NCI-H1105 treated with DMSO at 0.1 percent for 48 hours (cell line): Measurements from ENCODE around the gene USPL1.

Experiments
- DNase-seq: peaks from one replicate; lab custom pipeline; 2025; lab: John Stamatoyannopoulos, UW

The USPL1 gene

GRCh38 chr13:30659980-30660379 lies 42.3 kb downstream of the USPL1 start:
- DNase-seq: no peak

GRCh38 chr13:30660796-30661195 lies 43.1 kb downstream of the USPL1 start:
- DNase-seq: no peak

- no peak for DNase-seq
Measured at GRCh38 chr13:30664689-30665275, 47.1 kb downstream of the USPL1 start.

GRCh38 chr13:30665638-30666037 lies 47.9 kb downstream of the USPL1 start:
- DNase-seq: no peak

GRCh38 chr13:30666113-30666512 lies 48.4 kb downstream of the USPL1 start:
- no peak for DNase-seq

GRCh38 chr13:30667014-30667413 lies 49.3 kb downstream of the USPL1 start:
- DNase-seq: no peak

GRCh38 chr13:30668312-30668711 lies 50.6 kb downstream of the USPL1 start:
- DNase-seq: no peak

GRCh38 chr13:30671271-30671815 lies 53.6 kb downstream of the USPL1 start:
- no peak for DNase-seq

- DNase-seq: peak; percentile 79
Measured at GRCh38 chr13:30673669-30674521, 56.2 kb downstream of the USPL1 start.

GRCh38 chr13:30675717-30676116 lies 58.0 kb downstream of the USPL1 start:
- no peak for DNase-seq

- no peak for DNase-seq
Measured at GRCh38 chr13:30676672-30677071, 59.0 kb downstream of the USPL1 start.

- DNase-seq: no peak
Measured at GRCh38 chr13:30679483-30680330, 62.0 kb downstream of the USPL1 start.

GRCh38 chr13:30681843-30682242 lies 64.1 kb downstream of the USPL1 start:
- no peak for DNase-seq

GRCh38 chr13:30685320-30685859 lies 67.7 kb downstream of the USPL1 start:
- DNase-seq: no peak

- DNase-seq: no peak
Measured at GRCh38 chr13:30685987-30686386, 68.3 kb downstream of the USPL1 start.

GRCh38 chr13:30687601-30688000 lies 69.9 kb downstream of the USPL1 start:
- no peak for DNase-seq

GRCh38 chr13:30689752-30690151 lies 72.0 kb downstream of the USPL1 start:
- DNase-seq: no peak

GRCh38 chr13:30690282-30691188 lies 72.8 kb downstream of the USPL1 start:
- no peak for DNase-seq

GRCh38 chr13:30692113-30692512 lies 74.4 kb downstream of the USPL1 start:
- DNase-seq: no peak

- DNase-seq: no peak
Measured at GRCh38 chr13:30696278-30697176, 78.8 kb downstream of the USPL1 start.
